ENCODE measurements around the gene PTH.

- TF ChIP-seq POLR2A (IDR thresholded peaks at IDR 0.05): no peak
- no peak for TF ChIP-seq CTCF (IDR thresholded peaks at IDR 0.05 in 4 of 5, conservative IDR thresholded peaks at IDR 0.05 in 1 of 5)
Measured at GRCh38 chr11:13535819-13536218, 40.0 kb upstream of the PTH start.
